Breast epithelium (tissue), 3 donors: Measurements from ENCODE around the gene RYR3.

Experiments used
- CTCF ChIP-seq, 3 donors: fragments of 450-650 bp; IDR thresholded peaks; one replicate each; pipeline ENCODE4 v1.5.1; 2016 to 2017; ENCODE audit warnings: antibody characterized with exemption in 3 of 3, mild to moderate bottlenecking in 3 of 3, moderate library complexity in 3 of 3
- POLR2A ChIP-seq: fragments of 450-650 bp; IDR thresholded peaks from one replicate; pipeline ENCODE4 v1.6.1; 2016; ENCODE audit warnings: antibody characterized with exemption, mild to moderate bottlenecking, moderate library complexity

GRCh38 chr15:33795070-33795469, 484.3 kb downstream of the RYR3 start:
- TF ChIP-seq CTCF (IDR thresholded peaks at IDR 0.05) = no peak
- TF ChIP-seq POLR2A = no peak
